ENCODE data around the gene PPME1. TPM values are rescaled to one million over a fixed set of nuclear protein-coding genes. Genes with fewer than 3 reads are reported as not detected.

PPME1 gene
- total RNA-seq, 1 experiment from 2014 or later, result 39.4 TPM

DNA sequence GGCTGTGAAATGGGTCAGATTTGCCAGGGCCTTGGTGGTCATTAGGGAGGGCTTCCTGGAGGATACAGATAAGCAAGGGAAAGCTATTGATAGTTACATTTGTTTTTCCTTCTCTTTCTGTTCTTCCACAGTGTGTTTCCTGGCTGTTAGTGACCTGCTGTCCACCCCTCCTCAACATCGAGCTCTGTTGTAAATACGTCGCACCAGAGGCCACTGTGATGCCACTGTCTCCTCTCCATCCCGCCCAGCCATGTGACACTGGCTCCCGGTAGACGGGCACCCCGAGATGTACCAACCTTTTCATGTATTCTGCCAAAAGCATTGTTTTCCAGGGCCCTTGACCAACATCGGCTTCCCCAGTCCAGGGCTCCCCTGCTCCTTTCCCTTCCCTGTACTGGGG lies 82.3 kb downstream of the PPME1 start:
- Mint-ChIP-seq H3K27ac (no peak overlapping the region; a peak in 1 of 7 replicates), H3K36me3 (ENCODE audit: insufficient read depth in 1 of 3, low read depth in 3 of 3) (peaks cover 3 to 42% (median 25%) of the 10 kb centered on the region in 3 experiments; a peak in 6 of 7 replicates), H3K4me3 (no peak overlapping the region), H3K9me3 (no peaks in the 10 kb centered on the region), H3K27me3 (ENCODE audit: low read depth) (no peaks in the 10 kb centered on the region), H3K4me1 (peaks cover 11 to 12% of the 10 kb centered on the region in 2 experiments)
- Histone ChIP-seq H3K79me1 (ENCODE audit: insufficient read depth, low read depth, low read length, poor library complexity, severe bottlenecking) (no peaks in the 10 kb centered on the region), H4K8ac (replicated peaks; ENCODE audit: insufficient read length, low read depth, low read length) (no peak overlapping the region), H2BK12ac (ENCODE audit: insufficient read length, low read depth, low read length) (no peak overlapping the region), H3K18ac (ENCODE audit: insufficient read length, low read depth, low read length) (no peak overlapping the region), H3K4me1 (ENCODE audit: insufficient read depth, low read length) (no peaks in the 10 kb centered on the region), H3K79me2 (ENCODE audit: insufficient read depth, low read length) (no peaks in the 10 kb centered on the region), H4K20me1 (ENCODE audit: control insufficient read depth, insufficient read depth, insufficient read length) (no peaks in the 10 kb centered on the region), H2AK5ac (ENCODE audit: insufficient read length, low read length) (no peak overlapping the region), H3K23me2 (ENCODE audit: insufficient read length, low read depth, low read length, poor library complexity, severe bottlenecking) (no peaks in the 10 kb centered on the region), H3K9me3 (ENCODE audit: control insufficient read depth, low read depth, low read length) (no peaks in the 10 kb centered on the region), H3K56ac (ENCODE audit: insufficient read length, low read depth, low read length) (no peak overlapping the region), H3K14ac (ENCODE audit: insufficient read depth, low read length) (no peak overlapping the region), H3K9ac (ENCODE audit: extremely low read depth, insufficient read length, low read length) (no peak overlapping the region), H2BK15ac (ENCODE audit: low read depth, low read length) (no peak overlapping the region), H3K27ac (ENCODE audit: insufficient read length, low read depth, low read length) (no peak overlapping the region), H2BK20ac (ENCODE audit: low read depth, low read length, poor library complexity, severe bottlenecking) (no peak overlapping the region), H3K4me2 (ENCODE audit: insufficient read depth, insufficient read length, low read length) (no peak overlapping the region), H3K27me3 (ENCODE audit: insufficient read depth, low read length) (no peaks in the 10 kb centered on the region), H2AFZ (ENCODE audit: low read length) (no peak overlapping the region), H3K4ac (ENCODE audit: low read depth, low read length) (no peak overlapping the region), H2BK5ac (ENCODE audit: insufficient read length, low read length) (no peak overlapping the region), H3T11ph (ENCODE audit: low read length) (no peak overlapping the region), H3K23ac (ENCODE audit: insufficient read length, low read depth, low read length) (no peak overlapping the region), H4K5ac (ENCODE audit: insufficient read length, low read depth, low read length) (no peak overlapping the region), H2BK120ac (ENCODE audit: low read depth, low read length, poor library complexity, severe bottlenecking) (no peak overlapping the region), H4K91ac (ENCODE audit: insufficient read length, low read depth, low read length) (no peak overlapping the region)
- no CpG with 5 or more reads among the region's 8 CpGs for WGBS (ENCODE audit: extremely low coverage, insufficient read length, low lambda C conversion rate)
- TF ChIP-seq, protein P1, sequence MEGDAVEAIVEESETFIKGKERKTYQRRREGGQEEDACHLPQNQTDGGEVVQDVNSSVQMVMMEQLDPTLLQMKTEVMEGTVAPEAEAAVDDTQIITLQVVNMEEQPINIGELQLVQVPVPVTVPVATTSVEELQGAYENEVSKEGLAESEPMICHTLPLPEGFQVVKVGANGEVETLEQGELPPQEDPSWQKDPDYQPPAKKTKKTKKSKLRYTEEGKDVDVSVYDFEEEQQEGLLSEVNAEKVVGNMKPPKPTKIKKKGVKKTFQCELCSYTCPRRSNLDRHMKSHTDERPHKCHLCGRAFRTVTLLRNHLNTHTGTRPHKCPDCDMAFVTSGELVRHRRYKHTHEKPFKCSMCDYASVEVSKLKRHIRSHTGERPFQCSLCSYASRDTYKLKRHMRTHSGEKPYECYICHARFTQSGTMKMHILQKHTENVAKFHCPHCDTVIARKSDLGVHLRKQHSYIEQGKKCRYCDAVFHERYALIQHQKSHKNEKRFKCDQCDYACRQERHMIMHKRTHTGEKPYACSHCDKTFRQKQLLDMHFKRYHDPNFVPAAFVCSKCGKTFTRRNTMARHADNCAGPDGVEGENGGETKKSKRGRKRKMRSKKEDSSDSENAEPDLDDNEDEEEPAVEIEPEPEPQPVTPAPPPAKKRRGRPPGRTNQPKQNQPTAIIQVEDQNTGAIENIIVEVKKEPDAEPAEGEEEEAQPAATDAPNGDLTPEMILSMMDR (conservative IDR thresholded peaks at IDR 0.05), result no peak
- no peak for DNase-seq
